GM12874 (cell line): Measurements from ENCODE around the gene MYO1E.

Source experiments
- CTCF ChIP-seq: IDR thresholded peaks from 2 replicates; pipeline ENCODE4 v1.5.1; 2011; ENCODE audit warnings: low read depth, mild to moderate bottlenecking, control low read depth, low read length, moderate library complexity; ENCODE audit not compliant: insufficient read depth

The MYO1E gene

GRCh38 chr15:59120937-59121336 is 251.7 kb downstream of the MYO1E start:
- no peak for TF ChIP-seq CTCF

- no peak for TF ChIP-seq CTCF
These were observed 253.0 kb downstream of the MYO1E start for GRCh38 chr15:59119625-59120024.

- no peak for TF ChIP-seq CTCF
These were observed 255.9 kb downstream of the MYO1E start for GRCh38 chr15:59116771-59117170.

- TF ChIP-seq CTCF, result no peak
These were observed 256.5 kb downstream of the MYO1E start for GRCh38 chr15:59116141-59116540.

GRCh38 chr15:59115047-59115446 is 257.6 kb downstream of the MYO1E start:
- TF ChIP-seq CTCF, result no peak

GRCh38 chr15:59111251-59111650 is 261.4 kb downstream of the MYO1E start:
- TF ChIP-seq CTCF, result no peak

- no peak for TF ChIP-seq CTCF
These were observed 266.8 kb downstream of the MYO1E start for GRCh38 chr15:59105854-59106253.
